GM23338 (cell line): ENCODE data around the gene ISCA1. TPM values are rescaled to one million over a fixed set of nuclear protein-coding genes. Genes with fewer than 3 reads are reported as not detected.

Experiments used
- ATAC-seq: fragments of 200-7000 bp; cut with Tn5 transposase; 3 replicates; pipeline ENCODE4 v1.9.1; 2020
- DNase-seq: peaks from one replicate; pipeline ENCODE4 v3.0.0-alpha.2; 2015; ENCODE audit warnings: low spot score
- H2AFZ ChIP-seq: fragments of 200-600 bp; sonication (generic); 2 replicates; pipeline ENCODE4 v1.8.0; 2016; ENCODE audit warnings: antibody characterized with exemption, mild to moderate bottlenecking, moderate library complexity
- H3F3A ChIP-seq: fragments of 200-600 bp; sonication (generic); replicated peaks from 2 replicates; pipeline ENCODE4 v1.8.0; 2017; ENCODE audit warnings: antibody characterized with exemption, mixed run types, low read depth
- H3K27ac ChIP-seq: fragments of 200-600 bp; sonication (generic); 2 replicates; pipeline ENCODE4 v1.6.1; 2016; ENCODE audit warnings: low read depth
- H3K27me3 ChIP-seq: fragments of 200-600 bp; sonication (generic); 2 replicates; pipeline ENCODE4 v1.8.0; 2016; ENCODE audit warnings: mild to moderate bottlenecking, mixed run types, moderate library complexity; ENCODE audit not compliant: insufficient read depth
- H3K36me3 ChIP-seq: fragments of 200-600 bp; sonication (generic); 2 replicates; pipeline ENCODE4 v1.8.0; 2016; ENCODE audit warnings: mild to moderate bottlenecking; ENCODE audit not compliant: insufficient read depth
- H3K4me1 ChIP-seq: fragments of 200-600 bp; sonication (generic); 2 replicates; pipeline ENCODE4 v1.8.0; 2016; ENCODE audit warnings: mild to moderate bottlenecking, moderate library complexity; ENCODE audit not compliant: insufficient read depth
- H3K4me2 ChIP-seq: fragments of 200-600 bp; sonication (generic); 2 replicates; pipeline ENCODE4 v1.7.1; 2017; ENCODE audit warnings: mixed run types
- H3K4me3 ChIP-seq: fragments of 200-600 bp; sonication (generic); 2 replicates; pipeline ENCODE4 v1.6.1; 2016; ENCODE audit warnings: mixed run types
- H3K79me2 ChIP-seq: fragments of 200-600 bp; sonication (generic); replicated peaks from 2 replicates; pipeline ENCODE4 v1.8.0; 2017; ENCODE audit warnings: mild to moderate bottlenecking; ENCODE audit not compliant: insufficient read depth
- H3K9me2 ChIP-seq: fragments of 200-600 bp; sonication (generic); 2 replicates; pipeline ENCODE4 v1.8.0; 2017; ENCODE audit not compliant: insufficient read depth
- H4K20me1 ChIP-seq: fragments of 200-600 bp; sonication (generic); replicated peaks from 2 replicates; pipeline ENCODE4 v1.8.0; 2017; ENCODE audit warnings: mild to moderate bottlenecking; ENCODE audit not compliant: insufficient read depth
- H3K27ac Mint-ChIP-seq: 2 replicates; pipeline ENCODE4 v1.8.0; 2020; ENCODE audit warnings: inconsistent platforms, mild to moderate bottlenecking, moderate library complexity, mixed read lengths
- H3K27me3 Mint-ChIP-seq: 3 replicates; pipeline ENCODE4 v1.8.0; 2022; ENCODE audit warnings: low read depth, mild to moderate bottlenecking, moderate library complexity, mixed read lengths, inconsistent platforms; ENCODE audit not compliant: insufficient read depth, poor library complexity
- H3K36me3 Mint-ChIP-seq: 3 replicates; pipeline ENCODE4 v1.8.0; 2021; ENCODE audit warnings: low read depth, mild to moderate bottlenecking, inconsistent platforms, moderate library complexity, mixed read lengths
- H3K4me1 Mint-ChIP-seq: 3 replicates; pipeline ENCODE4 v1.8.0; 2020; ENCODE audit warnings: mild to moderate bottlenecking, inconsistent platforms, mixed read lengths
- H3K4me3 Mint-ChIP-seq: 3 replicates; pipeline ENCODE4 v1.8.0; 2021; ENCODE audit warnings: moderate library complexity, mild to moderate bottlenecking, inconsistent platforms, mixed read lengths
- H3K9me3 Mint-ChIP-seq: 3 replicates; pipeline ENCODE4 v1.8.0; 2020; ENCODE audit warnings: moderate library complexity, mild to moderate bottlenecking, inconsistent platforms, mixed read lengths
- CTCF ChIP-seq, 2 experiments: fragments of 200-600 bp in 1 of 2; sonication (generic) in 1 of 2; conservative IDR thresholded peaks; 2 replicates each; pipeline versions ENCODE4 v1.5.1 to v1.6.1; 2016 to 2017; ENCODE audit warnings: antibody characterized with exemption in 2 of 2, low read depth in 2 of 2, mild to moderate bottlenecking in 2 of 2, moderate library complexity in 1 of 2
- ETS1 ChIP-seq: IDR thresholded peaks from 2 replicates; pipeline ENCODE4 v1.6.1; 2016; ENCODE audit warnings: antibody characterized with exemption
- EZH2phosphoT487 ChIP-seq: fragments of 200-600 bp; sonication (generic); IDR thresholded peaks from one replicate; pipeline ENCODE4 v1.8.1; 2018; ENCODE audit warnings: antibody characterized with exemption; ENCODE audit not compliant: unreplicated experiment
- JUNB ChIP-seq: IDR thresholded peaks from one replicate; pipeline ENCODE4 v1.6.1; 2016; ENCODE audit warnings: antibody characterized with exemption; ENCODE audit not compliant: unreplicated experiment
- NANOG ChIP-seq: IDR thresholded peaks from 2 replicates; pipeline ENCODE4 v1.6.1; 2016; ENCODE audit warnings: antibody characterized with exemption, borderline replicate concordance
- REST ChIP-seq: IDR thresholded peaks from one replicate; pipeline ENCODE4 v1.6.1; 2018; ENCODE audit warnings: antibody characterized with exemption; ENCODE audit not compliant: unreplicated experiment
- STAT1 ChIP-seq: IDR thresholded peaks from one replicate; pipeline ENCODE4 v1.6.1; 2016; ENCODE audit warnings: antibody characterized with exemption; ENCODE audit not compliant: unreplicated experiment
- ZNF331 ChIP-seq: fragments of 250-450 bp; sonication (Bioruptor Pico); IDR thresholded peaks from 2 replicates; pipeline ENCODE4 v1.5.0; 2020; ENCODE audit warnings: low read depth, mild to moderate bottlenecking, moderate library complexity
- ZNF462 ChIP-seq: fragments of 250-450 bp; sonication (Bioruptor Pico); IDR thresholded peaks from 2 replicates; pipeline ENCODE4 v1.5.0; 2020; ENCODE audit warnings: mild to moderate bottlenecking, moderate library complexity
- polyA plus RNA-seq: library from polyadenylated mRNA; unstranded; fragments of >200 nt; fragmentation: Nextera tagmentation; extraction: Ambion mirVana; gene quantifications from 2 replicates; pipeline ENCODE4 v1.2.1, GENCODE V29; 2016
- total RNA-seq: library from RNA; depleted of rRNA; stranded (reverse); fragments of >200 nt; shearing (Covaris generic); gene quantifications from 2 replicates; pipeline ENCODE4 v1.2.3, GENCODE V29; 2014

Gene ISCA1
- total and polyA plus RNA-seq, 2 experiments from 2014 or later, result 54.9 to 61.0 TPM

DNA sequence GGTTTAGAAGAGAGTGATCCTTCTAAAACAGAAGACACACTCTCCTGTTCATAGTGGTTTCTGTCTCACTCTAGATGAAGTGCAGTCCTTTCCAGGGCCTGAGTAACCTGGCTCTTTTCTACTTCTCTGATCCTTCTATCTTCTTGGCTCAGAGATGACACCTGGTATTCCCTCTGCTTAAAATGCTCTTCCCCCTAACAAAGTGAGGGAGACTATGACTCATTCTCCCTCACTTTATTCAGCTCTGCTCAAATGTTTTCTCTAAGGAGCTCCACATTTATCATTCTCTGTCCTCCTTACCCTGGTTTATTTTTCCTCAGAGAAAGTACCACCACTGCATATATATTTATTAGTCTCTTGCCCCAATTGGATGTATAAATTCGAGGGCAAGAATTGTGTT is 47.3 kb upstream of the ISCA1 start (continued):
- TF ChIP-seq JUNB (no peak), NANOG (no peak), EZH2phosphoT487 (no peak), CTCF (conservative IDR thresholded peaks at IDR 0.05; ENCODE audit: low read depth in 2 of 2) (no peak), STAT1 (no peak), REST (no peak), ETS1 (no peak)

DNA sequence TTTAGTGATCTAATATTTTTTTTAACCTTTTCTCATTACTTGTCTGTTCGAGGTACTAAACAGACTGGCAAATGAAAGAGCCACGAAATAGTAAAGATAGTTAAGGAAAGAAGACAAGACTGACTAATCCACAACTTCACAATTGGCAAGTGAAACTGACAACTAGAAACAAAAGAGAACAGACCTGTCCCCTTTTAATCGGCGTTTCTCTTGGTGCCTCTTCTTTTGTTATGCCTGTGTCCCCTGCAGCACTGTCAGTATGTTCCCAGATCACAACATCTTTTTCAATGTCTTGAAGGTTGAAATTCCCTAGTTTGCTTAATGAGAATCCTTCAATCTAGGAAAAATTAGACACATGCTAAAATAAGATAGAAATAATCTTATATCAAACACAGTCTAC is 45.8 kb upstream of the ISCA1 start:
- H3K27ac Mint-ChIP-seq, result no peak overlapping the region
- no peaks in the 10 kb centered on the region for H3K27me3 Mint-ChIP-seq
- H3K4me2 ChIP-seq, result no peak overlapping the region
- no peaks in the 10 kb centered on the region for H3K9me2 ChIP-seq
- H3K27ac ChIP-seq, result no peak overlapping the region
- DNase-seq, result peak; percentile 66
- peaks cover 55% of the 10 kb centered on the region for H3K36me3 Mint-ChIP-seq
- H3K4me3 ChIP-seq, result no peak overlapping the region
- H2AFZ ChIP-seq, result no peak overlapping the region
- ATAC-seq, result peak; percentile 81
- H4K20me1 ChIP-seq, result no peaks in the 10 kb centered on the region; the same call in 1 of the 2 replicates
- H3F3A ChIP-seq, result no peaks in the 10 kb centered on the region
- peak overlapping the region; percentile 22; the same call in 1 of the 3 replicates for H3K4me3 Mint-ChIP-seq
- peaks cover 2% of the 10 kb centered on the region; the same call in 1 of the 3 replicates for H3K9me3 Mint-ChIP-seq
- H3K4me1 ChIP-seq, result peaks cover 10% of the 10 kb centered on the region
- H3K27me3 ChIP-seq, result no peaks in the 10 kb centered on the region
- peaks cover 18% of the 10 kb centered on the region for H3K4me1 Mint-ChIP-seq
- H3K36me3 ChIP-seq, result peaks cover 13% of the 10 kb centered on the region; the same call in 1 of the 2 replicates
- no peaks in the 10 kb centered on the region for H3K79me2 ChIP-seq
- TF ChIP-seq CTCF (conservative IDR thresholded peaks at IDR 0.05; ENCODE audit: low read depth in 2 of 2) (no peak), STAT1 (no peak), ZNF462 (CRISPR knock-in tag) (no peak), ZNF331 (no peak)
